Measurements from ENCODE around the gene FSTL3. TPM values are rescaled to one million over a fixed set of nuclear protein-coding genes. Genes with fewer than 3 reads are reported as not detected.
A peak's percentile ranks its signal among the peaks of the same experiment; 100 is the strongest.

The FSTL3 gene
- total and polyA plus RNA-seq, 2 of the 13 experiments (the other 11 are each of a cell fraction or from before 2014, with no cell fraction given), result 13.5 to 15.6 TPM

DNA sequence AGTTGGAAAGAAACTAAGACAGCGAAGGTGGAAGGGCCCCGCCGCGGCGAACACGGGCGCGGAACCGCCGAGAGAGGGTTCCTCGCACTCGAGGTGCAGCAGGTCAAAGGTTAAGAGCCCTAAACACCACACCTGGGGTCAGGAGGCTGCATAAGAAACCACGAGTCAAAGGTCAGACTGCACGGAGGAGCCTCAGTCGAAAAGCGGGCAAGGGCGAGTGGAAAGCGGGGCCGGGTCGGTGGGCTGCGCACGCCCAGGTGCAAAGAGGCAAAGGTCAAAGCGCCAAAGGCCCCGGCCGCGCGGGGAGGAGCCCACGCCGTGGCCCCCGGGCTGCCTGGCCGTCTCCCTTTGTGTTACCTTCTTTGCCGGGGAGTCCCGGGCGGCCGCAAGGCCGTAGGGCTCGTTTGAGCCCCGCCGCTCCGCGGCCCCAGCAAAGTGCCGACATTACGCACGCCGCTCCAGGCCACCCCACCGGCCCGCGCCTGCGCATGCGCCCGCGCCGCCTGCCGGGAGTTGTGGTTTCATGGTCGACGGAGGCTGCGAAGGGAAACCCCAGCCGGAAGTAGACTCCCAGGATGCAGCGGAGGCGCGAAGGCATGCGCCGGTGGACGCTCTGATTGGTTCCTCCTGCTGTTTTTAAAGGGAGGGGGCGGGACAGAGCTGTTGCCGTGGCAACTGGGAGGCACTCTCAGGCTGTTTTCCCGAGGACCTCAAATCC lies 43.0 kb upstream of the FSTL3 start, which contains the start of gene POLRMT (continued):
- TF ChIP-seq, protein P1, sequence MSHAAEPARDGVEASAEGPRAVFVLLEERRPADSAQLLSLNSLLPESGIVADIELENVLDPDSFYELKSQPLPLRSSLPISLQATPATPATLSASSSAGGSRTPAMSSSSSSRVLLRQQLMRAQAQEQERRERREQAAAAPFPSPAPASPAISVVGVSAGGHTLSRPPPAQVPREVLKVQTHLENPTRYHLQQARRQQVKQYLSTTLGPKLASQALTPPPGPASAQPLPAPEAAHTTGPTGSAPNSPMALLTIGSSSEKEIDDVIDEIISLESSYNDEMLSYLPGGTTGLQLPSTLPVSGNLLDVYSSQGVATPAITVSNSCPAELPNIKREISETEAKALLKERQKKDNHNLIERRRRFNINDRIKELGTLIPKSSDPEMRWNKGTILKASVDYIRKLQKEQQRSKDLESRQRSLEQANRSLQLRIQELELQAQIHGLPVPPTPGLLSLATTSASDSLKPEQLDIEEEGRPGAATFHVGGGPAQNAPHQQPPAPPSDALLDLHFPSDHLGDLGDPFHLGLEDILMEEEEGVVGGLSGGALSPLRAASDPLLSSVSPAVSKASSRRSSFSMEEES (CRISPR knock-in tag; IDR thresholded peaks at IDR 0.05), result 0 out of 2 replicates have a peak, but pooled peaks have one; percentile 31
- TF ChIP-seq KDM3A (CRISPR knock-in tag; IDR thresholded peaks at IDR 0.05; ENCODE audit: low read depth), result peak; percentile 40; the same call in 1 of the 2 replicates
- no peak for TF ChIP-seq HMGA1 (CRISPR knock-in tag; conservative IDR thresholded peaks at IDR 0.05)
- TF ChIP-seq, protein P2, sequence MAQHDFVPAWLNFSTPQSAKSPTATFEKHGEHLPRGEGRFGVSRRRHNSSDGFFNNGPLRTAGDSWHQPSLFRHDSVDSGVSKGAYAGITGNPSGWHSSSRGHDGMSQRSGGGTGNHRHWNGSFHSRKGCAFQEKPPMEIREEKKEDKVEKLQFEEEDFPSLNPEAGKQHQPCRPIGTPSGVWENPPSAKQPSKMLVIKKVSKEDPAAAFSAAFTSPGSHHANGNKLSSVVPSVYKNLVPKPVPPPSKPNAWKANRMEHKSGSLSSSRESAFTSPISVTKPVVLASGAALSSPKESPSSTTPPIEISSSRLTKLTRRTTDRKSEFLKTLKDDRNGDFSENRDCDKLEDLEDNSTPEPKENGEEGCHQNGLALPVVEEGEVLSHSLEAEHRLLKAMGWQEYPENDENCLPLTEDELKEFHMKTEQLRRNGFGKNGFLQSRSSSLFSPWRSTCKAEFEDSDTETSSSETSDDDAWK (CRISPR knock-in tag; IDR thresholded peaks at IDR 0.05), result no peak
- TF ChIP-seq, protein P3, sequence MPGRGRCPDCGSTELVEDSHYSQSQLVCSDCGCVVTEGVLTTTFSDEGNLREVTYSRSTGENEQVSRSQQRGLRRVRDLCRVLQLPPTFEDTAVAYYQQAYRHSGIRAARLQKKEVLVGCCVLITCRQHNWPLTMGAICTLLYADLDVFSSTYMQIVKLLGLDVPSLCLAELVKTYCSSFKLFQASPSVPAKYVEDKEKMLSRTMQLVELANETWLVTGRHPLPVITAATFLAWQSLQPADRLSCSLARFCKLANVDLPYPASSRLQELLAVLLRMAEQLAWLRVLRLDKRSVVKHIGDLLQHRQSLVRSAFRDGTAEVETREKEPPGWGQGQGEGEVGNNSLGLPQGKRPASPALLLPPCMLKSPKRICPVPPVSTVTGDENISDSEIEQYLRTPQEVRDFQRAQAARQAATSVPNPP (CRISPR knock-in tag; IDR thresholded peaks at IDR 0.05), result no peak
- TF ChIP-seq ZNF772 (CRISPR knock-in tag; IDR thresholded peaks at IDR 0.05), result 0 out of 2 replicates have a peak, but pooled peaks have one; percentile 17
- TF ChIP-seq U2AF2 (IDR thresholded peaks at IDR 0.05; ENCODE audit: low read depth, low read length), result peak; percentile 94
- TF ChIP-seq, protein P4, sequence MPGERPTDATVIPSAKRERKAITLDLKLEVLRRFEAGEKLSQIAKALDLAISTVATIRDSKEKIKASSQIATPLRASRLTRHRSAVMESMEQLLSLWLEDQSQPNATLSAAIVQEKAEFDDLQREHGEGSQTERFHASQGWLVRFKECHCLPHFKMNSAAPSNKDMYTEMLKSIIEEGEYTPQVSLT (CRISPR knock-in tag; IDR thresholded peaks at IDR 0.05; ENCODE audit: borderline replicate concordance, low read depth), result no peak
- no peak for TF ChIP-seq ZNF564 (CRISPR knock-in tag; IDR thresholded peaks at IDR 0.05)
- TF ChIP-seq ZNF724P (CRISPR knock-in tag; IDR thresholded peaks at IDR 0.05; ENCODE audit: borderline replicate concordance), result no peak
- TF ChIP-seq, protein P5, sequence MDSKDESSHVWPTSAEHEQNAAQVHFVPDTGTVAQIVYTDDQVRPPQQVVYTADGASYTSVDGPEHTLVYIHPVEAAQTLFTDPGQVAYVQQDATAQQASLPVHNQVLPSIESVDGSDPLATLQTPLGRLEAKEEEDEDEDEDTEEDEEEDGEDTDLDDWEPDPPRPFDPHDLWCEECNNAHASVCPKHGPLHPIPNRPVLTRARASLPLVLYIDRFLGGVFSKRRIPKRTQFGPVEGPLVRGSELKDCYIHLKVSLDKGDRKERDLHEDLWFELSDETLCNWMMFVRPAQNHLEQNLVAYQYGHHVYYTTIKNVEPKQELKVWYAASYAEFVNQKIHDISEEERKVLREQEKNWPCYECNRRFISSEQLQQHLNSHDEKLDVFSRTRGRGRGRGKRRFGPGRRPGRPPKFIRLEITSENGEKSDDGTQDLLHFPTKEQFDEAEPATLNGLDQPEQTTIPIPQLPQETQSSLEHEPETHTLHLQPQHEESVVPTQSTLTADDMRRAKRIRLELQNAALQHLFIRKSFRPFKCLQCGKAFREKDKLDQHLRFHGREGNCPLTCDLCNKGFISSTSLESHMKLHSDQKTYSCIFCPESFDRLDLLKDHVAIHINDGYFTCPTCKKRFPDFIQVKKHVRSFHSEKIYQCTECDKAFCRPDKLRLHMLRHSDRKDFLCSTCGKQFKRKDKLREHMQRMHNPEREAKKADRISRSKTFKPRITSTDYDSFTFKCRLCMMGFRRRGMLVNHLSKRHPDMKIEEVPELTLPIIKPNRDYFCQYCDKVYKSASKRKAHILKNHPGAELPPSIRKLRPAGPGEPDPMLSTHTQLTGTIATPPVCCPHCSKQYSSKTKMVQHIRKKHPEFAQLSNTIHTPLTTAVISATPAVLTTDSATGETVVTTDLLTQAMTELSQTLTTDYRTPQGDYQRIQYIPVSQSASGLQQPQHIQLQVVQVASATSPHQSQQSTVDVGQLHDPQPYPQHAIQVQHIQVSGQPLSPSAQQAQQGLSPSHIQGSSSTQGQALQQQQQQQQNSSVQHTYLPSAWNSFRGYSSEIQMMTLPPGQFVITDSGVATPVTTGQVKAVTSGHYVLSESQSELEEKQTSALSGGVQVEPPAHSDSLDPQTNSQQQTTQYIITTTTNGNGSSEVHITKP (CRISPR knock-in tag; IDR thresholded peaks at IDR 0.05; ENCODE audit: low read depth), result no peak
- peak; percentile 17 for TF ChIP-seq AGO1 (IDR thresholded peaks at IDR 0.05; ENCODE audit: low read depth, low read length, poor library complexity, severe bottlenecking)
- TF ChIP-seq MED1 (CRISPR knock-in tag; IDR thresholded peaks at IDR 0.05), result peak; percentile 33; the same call in 1 of the 2 replicates
- no peak for TF ChIP-seq GATA4 (IDR thresholded peaks at IDR 0.05; ENCODE audit: borderline replicate concordance, low read depth)
- TF ChIP-seq ZNF451 (CRISPR knock-in tag; IDR thresholded peaks at IDR 0.05), result 0 out of 2 replicates have a peak, but pooled peaks have one; percentile 29
- TF ChIP-seq ZFP1 (CRISPR knock-in tag; IDR thresholded peaks at IDR 0.05), result no peak
- peak; percentile 38 for TF ChIP-seq FOXA3 (CRISPR knock-in tag; IDR thresholded peaks at IDR 0.05)
- TF ChIP-seq NFIC (IDR thresholded peaks at IDR 0.05; ENCODE audit: low read length), result no peak
- TF ChIP-seq ZNF589 (CRISPR knock-in tag; conservative IDR thresholded peaks at IDR 0.05), result no peak

Measured in HepG2 (cell line).